NCI-H748 treated with DMSO at 0.1 percent for 48 hours (cell line): ENCODE data around the gene TMEM125.

Experiments used
- DNase-seq: peaks from one replicate; lab custom pipeline; 2025; lab: John Stamatoyannopoulos, UW

The TMEM125 gene

GRCh38 chr1:43293896-43294760, 24.3 kb downstream of the TMEM125 start:
- DNase-seq, result no peak

GRCh38 chr1:43294761-43295160, 25.0 kb downstream of the TMEM125 start:
- DNase-seq, result no peak

GRCh38 chr1:43296207-43296606, 26.4 kb downstream of the TMEM125 start:
- DNase-seq, result no peak

GRCh38 chr1:43298055-43298454, 28.3 kb downstream of the TMEM125 start:
- no peak for DNase-seq

GRCh38 chr1:43299101-43299500, 29.3 kb downstream of the TMEM125 start:
- DNase-seq, result no peak

GRCh38 chr1:43300378-43301094, 30.8 kb downstream of the TMEM125 start, which contains the start of gene TIE1:
Gene TIE1 (plus strand): TSS chr1:43300982. CDS start chr1:43301072, 90 bp downstream.
- DNase-seq, result no peak

- no peak for DNase-seq
Measured at GRCh38 chr1:43302201-43302600, 32.4 kb downstream of the TMEM125 start.

- no peak for DNase-seq
Measured at GRCh38 chr1:43302721-43303470, 33.1 kb downstream of the TMEM125 start.

GRCh38 chr1:43303471-43304313, 33.9 kb downstream of the TMEM125 start:
- no peak for DNase-seq

GRCh38 chr1:43304314-43304681, 34.5 kb downstream of the TMEM125 start:
- DNase-seq, result no peak

GRCh38 chr1:43304771-43305300, 35.1 kb downstream of the TMEM125 start:
- no peak for DNase-seq

- DNase-seq, result no peak
Measured at GRCh38 chr1:43305461-43305860, 35.7 kb downstream of the TMEM125 start.

- DNase-seq, result no peak
Measured at GRCh38 chr1:43305926-43306687, 36.3 kb downstream of the TMEM125 start.

- DNase-seq, result no peak
Measured at GRCh38 chr1:43306688-43307457, 37.1 kb downstream of the TMEM125 start.

- no peak for DNase-seq
Measured at GRCh38 chr1:43307458-43308158, 37.8 kb downstream of the TMEM125 start.

- no peak for DNase-seq
Measured at GRCh38 chr1:43308635-43309404, 39.0 kb downstream of the TMEM125 start.

GRCh38 chr1:43309405-43310025, 39.7 kb downstream of the TMEM125 start:
- no peak for DNase-seq

- no peak for DNase-seq
Measured at GRCh38 chr1:43311521-43311920, 41.7 kb downstream of the TMEM125 start.
